Left ventricle myocardium inferior (tissue), 1 donor: ENCODE results near the gene MAP2K1. TPM values are rescaled to one million over a fixed set of nuclear protein-coding genes. Genes with fewer than 3 reads are reported as not detected.

Source experiments
- DNase-seq: peaks from one replicate; pipeline ENCODE4 v3.0.0-alpha.2; 2020
- H3K27ac ChIP-seq: fragments of 200-600 bp; replicated peaks from 2 replicates; pipeline ENCODE4 v1.8.0; 2021
- H3K27me3 ChIP-seq: fragments of 200-600 bp; 2 replicates; pipeline ENCODE4 v1.8.0; 2021; ENCODE audit warnings: low read depth
- H3K36me3 ChIP-seq: fragments of 200-600 bp; 2 replicates; pipeline ENCODE4 v1.8.0; 2021
- H3K4me1 ChIP-seq: fragments of 200-600 bp; 2 replicates; pipeline ENCODE4 v1.8.0; 2021
- H3K4me3 ChIP-seq: fragments of 200-600 bp; 2 replicates; pipeline ENCODE4 v1.8.0; 2021; ENCODE audit warnings: mild to moderate bottlenecking, moderate library complexity
- H3K9me3 ChIP-seq: fragments of 200-600 bp; replicated peaks from 2 replicates; pipeline ENCODE4 v1.8.0; 2021
- intact Hi-C: fragments of 100-400 bp; cut with micrococcal nuclease; formaldehyde crosslinking; loops from one replicate; pipeline ENCODE4 v1.11.0; 2022
- total RNA-seq: library from RNA; stranded (reverse); fragmentation: NEBNext Ultra II Directional; extraction: Animal tissue kit (Norgen Biotek cat#: 25700); gene quantifications from one replicate; pipeline ENCODE4 v1.2.1, GENCODE V29; 2021
- TF ChIP-seq, protein P1 (sequence below): fragments of 200-600 bp; IDR thresholded peaks from 2 replicates; pipeline ENCODE4 v1.8.0; 2021; ENCODE audit warnings: antibody characterized with exemption, mild to moderate bottlenecking, borderline replicate concordance
- donor health status: DM: no; HTN: yes; CAD: no; lungs with severe emphysema.

The MAP2K1 gene
- total RNA-seq, 1 donor from 2014 or later: 44.9 TPM

DNA sequence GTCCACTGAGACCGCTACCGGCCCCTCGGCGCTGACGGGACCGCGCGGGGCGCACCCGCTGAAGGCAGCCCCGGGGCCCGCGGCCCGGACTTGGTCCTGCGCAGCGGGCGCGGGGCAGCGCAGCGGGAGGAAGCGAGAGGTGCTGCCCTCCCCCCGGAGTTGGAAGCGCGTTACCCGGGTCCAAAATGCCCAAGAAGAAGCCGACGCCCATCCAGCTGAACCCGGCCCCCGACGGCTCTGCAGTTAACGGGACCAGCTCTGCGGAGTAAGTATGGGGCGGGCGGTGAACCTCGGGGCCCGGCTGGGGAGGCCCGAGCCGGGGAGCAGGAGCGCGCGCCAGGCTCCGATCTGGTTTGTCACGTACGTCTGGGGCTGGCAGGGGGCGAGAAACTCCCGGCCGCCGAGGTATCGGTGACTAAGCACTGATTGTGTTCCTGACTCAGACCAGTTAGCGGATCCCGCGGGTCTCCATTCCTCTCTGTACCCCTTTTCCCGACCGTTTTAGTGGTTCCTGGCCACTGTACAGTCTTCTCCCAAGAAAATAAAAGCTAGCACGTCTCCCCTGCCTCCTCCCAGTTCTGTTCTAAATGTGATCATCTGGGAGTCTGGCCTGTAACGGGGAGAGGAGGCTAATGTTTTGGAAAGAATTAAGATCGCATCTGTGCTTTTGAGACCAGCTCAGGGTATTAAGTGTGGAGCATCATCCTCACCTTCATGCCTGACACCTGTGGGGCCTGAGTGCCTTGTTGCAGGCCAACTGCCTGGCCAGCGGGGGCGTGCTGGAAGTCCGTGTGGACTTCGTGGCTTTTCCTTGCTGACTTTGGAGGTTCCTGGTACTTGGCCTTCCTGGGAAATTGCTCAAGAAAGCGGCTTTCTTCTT, 691 bp downstream of the MAP2K1 start:
- H3K27ac ChIP-seq: peak overlapping the region; percentile 93
- DNase-seq: peak; percentile 59
- no peaks in the 10 kb centered on the region for H3K36me3 ChIP-seq
- H3K9me3 ChIP-seq: no peaks in the 10 kb centered on the region
- peak overlapping the region; percentile 91 for H3K4me3 ChIP-seq
- TF ChIP-seq, protein P1, sequence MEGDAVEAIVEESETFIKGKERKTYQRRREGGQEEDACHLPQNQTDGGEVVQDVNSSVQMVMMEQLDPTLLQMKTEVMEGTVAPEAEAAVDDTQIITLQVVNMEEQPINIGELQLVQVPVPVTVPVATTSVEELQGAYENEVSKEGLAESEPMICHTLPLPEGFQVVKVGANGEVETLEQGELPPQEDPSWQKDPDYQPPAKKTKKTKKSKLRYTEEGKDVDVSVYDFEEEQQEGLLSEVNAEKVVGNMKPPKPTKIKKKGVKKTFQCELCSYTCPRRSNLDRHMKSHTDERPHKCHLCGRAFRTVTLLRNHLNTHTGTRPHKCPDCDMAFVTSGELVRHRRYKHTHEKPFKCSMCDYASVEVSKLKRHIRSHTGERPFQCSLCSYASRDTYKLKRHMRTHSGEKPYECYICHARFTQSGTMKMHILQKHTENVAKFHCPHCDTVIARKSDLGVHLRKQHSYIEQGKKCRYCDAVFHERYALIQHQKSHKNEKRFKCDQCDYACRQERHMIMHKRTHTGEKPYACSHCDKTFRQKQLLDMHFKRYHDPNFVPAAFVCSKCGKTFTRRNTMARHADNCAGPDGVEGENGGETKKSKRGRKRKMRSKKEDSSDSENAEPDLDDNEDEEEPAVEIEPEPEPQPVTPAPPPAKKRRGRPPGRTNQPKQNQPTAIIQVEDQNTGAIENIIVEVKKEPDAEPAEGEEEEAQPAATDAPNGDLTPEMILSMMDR: peak; percentile 50
- no peaks in the 10 kb centered on the region for H3K27me3 ChIP-seq
- peaks cover 42% of the 10 kb centered on the region for H3K4me1 ChIP-seq
- intact Hi-C loops: loop anchor here (5.0 kb wide), 1 partner anchor 110 kb away; the partner anchor contains the start of gene SNAPC5

DNA sequence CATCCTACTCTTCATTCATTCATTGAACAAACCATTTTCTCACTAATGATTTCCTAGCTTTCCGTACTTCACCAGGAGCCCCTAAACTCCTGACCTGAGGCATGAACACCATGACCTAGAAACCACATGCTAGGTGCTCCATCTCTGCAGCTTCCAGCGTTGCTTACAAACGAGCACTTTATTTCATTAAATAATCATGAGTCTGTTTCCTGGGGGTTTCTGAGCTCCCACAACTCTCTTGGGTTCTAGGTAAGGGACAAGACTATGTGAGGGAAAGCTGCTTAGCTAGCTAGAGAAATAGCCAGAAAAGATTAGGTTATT, 1.3 kb downstream of the MAP2K1 start:
- Histone ChIP-seq H3K4me1 (peaks cover 42% of the 10 kb centered on the region), H3K27ac (peak overlapping the region; percentile 93), H3K36me3 (no peaks in the 10 kb centered on the region), H3K9me3 (no peaks in the 10 kb centered on the region), H3K4me3 (peak overlapping the region; percentile 91), H3K27me3 (no peaks in the 10 kb centered on the region)
- DNase-seq: no peak
- TF ChIP-seq, protein P1: no peak
- intact Hi-C loops: loop anchor here (5.0 kb wide), 1 partner anchor 109 kb away; the partner anchor contains the start of gene SNAPC5

DNA sequence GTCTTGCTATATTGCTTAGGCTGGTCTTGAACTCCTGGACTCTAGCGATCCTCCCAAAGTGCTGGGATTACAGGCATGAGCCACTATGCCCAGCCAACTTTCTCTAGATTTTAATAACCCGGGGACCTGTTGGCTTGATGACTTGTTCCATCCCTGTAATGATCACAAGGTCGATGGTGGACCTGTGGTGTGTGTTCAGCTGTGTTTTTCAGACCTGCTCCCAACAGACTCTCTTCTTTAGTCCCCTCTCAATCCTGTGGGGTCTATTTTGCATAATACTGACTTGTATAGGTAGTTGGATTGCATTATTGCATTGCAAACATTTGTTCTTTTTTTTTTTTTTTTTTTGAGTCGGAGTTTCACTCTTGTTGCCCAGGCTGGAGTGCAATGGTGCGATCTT, 1.9 kb downstream of the MAP2K1 start:
- peak overlapping the region; percentile 91 for H3K4me3 ChIP-seq
- TF ChIP-seq, protein P1: no peak
- no peak overlapping the region for H3K27ac ChIP-seq
- no peaks in the 10 kb centered on the region for H3K9me3 ChIP-seq
- intact Hi-C loops: loop anchor here (5.0 kb wide), 1 partner anchor 109 kb away; the partner anchor contains the start of gene SNAPC5
- H3K36me3 ChIP-seq: no peaks in the 10 kb centered on the region
- DNase-seq: no peak
- H3K27me3 ChIP-seq: no peaks in the 10 kb centered on the region
- H3K4me1 ChIP-seq: peaks cover 42% of the 10 kb centered on the region

- TF ChIP-seq, protein P1: no peak
- H3K4me1 ChIP-seq: peaks cover 44% of the 10 kb centered on the region
- H3K27ac ChIP-seq: no peak overlapping the region
- no peaks in the 10 kb centered on the region for H3K9me3 ChIP-seq
- H3K27me3 ChIP-seq: no peaks in the 10 kb centered on the region
- H3K36me3 ChIP-seq: no peaks in the 10 kb centered on the region
- no peak for DNase-seq
- no peak overlapping the region for H3K4me3 ChIP-seq
- intact Hi-C loops: loop anchor here (5.0 kb wide), 1 partner anchor 108 kb away; the partner anchor contains the start of gene SNAPC5
These were observed 2.6 kb downstream of the MAP2K1 start for GRCh38 chr15:66389098-66389858.

DNA sequence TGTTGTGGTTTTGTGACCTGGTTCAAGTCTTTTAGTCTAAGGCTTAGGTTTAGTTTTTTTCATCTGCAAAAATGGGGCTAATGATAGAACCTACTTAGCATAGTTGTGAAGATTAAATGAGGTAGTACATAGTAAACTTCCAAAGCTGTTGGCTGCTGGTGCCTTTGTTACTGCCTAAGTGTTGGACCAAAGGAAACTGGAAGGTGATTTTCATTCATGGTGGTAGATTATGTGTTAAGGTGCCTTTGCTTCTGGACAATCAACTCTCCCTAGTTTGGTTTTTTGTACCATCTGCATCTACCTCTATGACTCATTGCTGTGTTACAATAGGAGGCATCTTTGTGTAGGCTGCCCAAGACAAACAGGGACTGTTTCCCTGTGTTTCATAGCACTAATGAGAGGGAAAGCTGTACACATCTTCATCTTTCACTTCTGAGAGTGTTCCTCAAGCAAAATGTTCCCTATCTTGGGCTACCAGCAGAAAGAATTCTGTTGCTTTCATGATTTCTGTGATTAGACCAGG, 3.2 kb downstream of the MAP2K1 start:
- no peak overlapping the region for H3K27ac ChIP-seq
- H3K4me1 ChIP-seq: peaks cover 44% of the 10 kb centered on the region
- no peaks in the 10 kb centered on the region for H3K36me3 ChIP-seq

More for the DNA sequence above, 3.2 kb downstream of the MAP2K1 start:
- no peak for DNase-seq
- no peaks in the 10 kb centered on the region for H3K27me3 ChIP-seq
- H3K4me3 ChIP-seq: no peak overlapping the region
- H3K9me3 ChIP-seq: no peaks in the 10 kb centered on the region
- intact Hi-C loops: loop anchor here (5.0 kb wide), 1 partner anchor 107 kb away; the partner anchor contains the start of gene SNAPC5
- TF ChIP-seq, protein P1: no peak
